Measurements from ENCODE around the gene SPOPL. TPM values are rescaled to one million over a fixed set of nuclear protein-coding genes. Genes with fewer than 3 reads are reported as not detected.

The SPOPL gene
- 7.1 and 11.4 TPM in 2 replicates for total RNA-seq (ENCODE audit: low replicate concordance)

DNA sequence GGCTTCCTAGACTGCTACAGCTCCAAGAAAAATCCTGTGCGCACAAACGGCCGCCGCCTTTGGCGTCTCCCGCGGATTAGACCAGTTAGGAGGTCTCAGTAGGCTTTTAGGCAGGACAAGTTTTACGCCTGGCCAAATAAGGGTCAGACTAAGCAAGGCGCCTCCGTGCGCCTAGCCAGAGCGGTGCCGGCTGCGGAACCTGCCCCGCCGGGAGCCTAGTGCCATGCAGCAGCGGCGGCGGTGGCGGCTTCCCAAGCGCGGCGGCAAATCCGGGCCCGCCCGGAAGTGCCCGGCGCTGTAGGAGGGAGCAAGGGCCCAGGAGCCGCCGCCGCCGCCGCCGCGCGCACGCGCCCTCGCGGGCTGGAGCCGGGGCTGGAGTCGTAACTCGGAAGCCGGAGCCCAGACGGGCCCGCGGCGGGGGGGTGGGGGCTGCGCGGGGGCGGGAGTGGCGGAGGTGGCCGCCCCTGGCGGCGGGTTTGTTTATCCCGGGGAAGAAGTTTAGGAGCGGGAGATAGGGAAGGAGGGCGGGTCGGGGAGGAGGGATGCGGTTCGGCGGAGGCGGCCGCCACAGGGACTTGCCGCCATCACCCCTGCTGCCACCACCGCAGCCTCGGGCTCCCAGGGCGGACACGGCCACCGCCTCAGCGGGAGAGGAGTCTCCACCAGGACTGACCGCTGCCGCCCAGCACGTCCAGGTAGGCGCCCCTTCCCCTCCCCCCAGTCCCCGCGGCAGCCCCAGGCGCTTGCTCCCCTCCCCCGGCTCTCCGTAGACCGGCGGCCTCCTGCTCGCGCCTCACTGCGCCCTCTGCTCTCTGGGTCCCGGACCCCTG, at the start of gene SPOPL:
Gene SPOPL, plus strand, starts transcription at position 346 of the 830 bp plus-strand sequence. CDS start 48,447 bp downstream, outside the sequence.

All from smooth muscle cell of the coronary artery (primary cell).